ENCODE data around the gene ZAP70. TPM values are rescaled to one million over a fixed set of nuclear protein-coding genes. Genes with fewer than 3 reads are reported as not detected.

The ZAP70 gene
- total and polyA plus RNA-seq, 2 of the 13 experiments (the other 11 are each of a cell fraction or from before 2014, with no cell fraction given), result 0.51 to 4.0 TPM

GRCh38 chr2:97699765-97700444 lies 13.5 kb upstream of the ZAP70 start (continued):
- TF ChIP-seq RXRB (CRISPR knock-in tag; IDR thresholded peaks at IDR 0.05; ENCODE audit: borderline replicate concordance), result peak; percentile 48; the same call in 1 of the 2 replicates
- no peak for TF ChIP-seq CEBPZ (IDR thresholded peaks at IDR 0.05; ENCODE audit: low read length)
- TF ChIP-seq ZSCAN25 (CRISPR knock-in tag; IDR thresholded peaks at IDR 0.05), result peak; percentile 35; the same call in 1 of the 2 replicates
- TF ChIP-seq SALL1 (CRISPR knock-in tag; IDR thresholded peaks at IDR 0.05), result 0 out of 2 replicates have a peak, but pooled peaks have one; percentile 21
- 0 out of 2 replicates have a peak, but pooled peaks have one; percentile 19 for TF ChIP-seq ATF2 (CRISPR knock-in tag; IDR thresholded peaks at IDR 0.05)
- TF ChIP-seq FOXA3 (CRISPR knock-in tag; IDR thresholded peaks at IDR 0.05), result no peak
- TF ChIP-seq XRCC5 (optimal IDR thresholded peaks at IDR 0.05; ENCODE audit: low read length), result peak; percentile 87
- 0 out of 2 replicates have a peak, but pooled peaks have one; percentile 66 for TF ChIP-seq ZNF580 (CRISPR knock-in tag; IDR thresholded peaks at IDR 0.05; ENCODE audit: borderline replicate concordance, low read depth)
- peak; percentile 64 for TF ChIP-seq STAG1 (CRISPR knock-in tag; IDR thresholded peaks at IDR 0.05)
- peak; percentile 51; the same call in 1 of the 2 replicates for TF ChIP-seq MYC (CRISPR knock-in tag; IDR thresholded peaks at IDR 0.05; ENCODE audit: borderline replicate concordance)
- TF ChIP-seq ZNF703 (CRISPR knock-in tag; IDR thresholded peaks at IDR 0.05; ENCODE audit: borderline replicate concordance), result no peak
- TF ChIP-seq ZNF615 (CRISPR knock-in tag; IDR thresholded peaks at IDR 0.05; ENCODE audit: borderline replicate concordance), result no peak
- TF ChIP-seq ARID5B (CRISPR knock-in tag; IDR thresholded peaks at IDR 0.05), result peak; percentile 24; the same call in 1 of the 2 replicates
- TF ChIP-seq CTCF (CRISPR knock-in tag; IDR thresholded peaks at IDR 0.05), result peak; percentile 86
- TF ChIP-seq TFDP1 (CRISPR knock-in tag; IDR thresholded peaks at IDR 0.05; ENCODE audit: borderline replicate concordance), result peak; percentile 46; the same call in 1 of the 2 replicates
- TF ChIP-seq CBX5 (CRISPR knock-in tag; IDR thresholded peaks at IDR 0.05; ENCODE audit: borderline replicate concordance), result no peak
